Measurements from ENCODE around the gene RNLS.

RNLS gene

DNA sequence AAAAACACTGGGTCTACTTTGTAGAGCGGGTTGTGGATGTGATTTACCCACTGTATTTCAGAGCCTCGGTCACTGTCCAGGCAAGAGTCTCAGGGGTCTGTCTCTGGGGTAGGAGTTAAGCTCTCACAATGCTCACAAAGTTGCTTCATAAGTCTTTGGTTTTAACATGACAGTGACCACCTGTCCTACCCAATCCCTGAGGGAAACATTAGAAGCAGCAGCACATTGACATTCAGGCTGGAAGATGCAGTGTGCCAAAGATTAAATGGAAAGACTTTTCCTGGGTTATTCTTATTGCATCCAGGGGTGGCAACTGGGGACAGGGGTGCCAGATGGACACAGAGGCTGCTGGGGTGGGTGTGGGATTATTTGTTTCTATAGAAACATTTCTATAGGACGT lies 330.0 kb downstream of the RNLS start:
- Mint-ChIP-seq H3K4me3 (no peak overlapping the region), H3K27ac (no peak overlapping the region), H3K36me3 (ENCODE audit: insufficient read depth) (no peaks in the 10 kb centered on the region), H3K27me3 (no peaks in the 10 kb centered on the region), H3K4me1 (ENCODE audit: low read depth in 2 of 2) (peaks cover 0 to 4% of the 10 kb centered on the region in 2 donors), H3K9me3 (no peaks in the 10 kb centered on the region)
- no peak for ATAC-seq (replicated peaks)
- DNase-seq: no peak

DNA sequence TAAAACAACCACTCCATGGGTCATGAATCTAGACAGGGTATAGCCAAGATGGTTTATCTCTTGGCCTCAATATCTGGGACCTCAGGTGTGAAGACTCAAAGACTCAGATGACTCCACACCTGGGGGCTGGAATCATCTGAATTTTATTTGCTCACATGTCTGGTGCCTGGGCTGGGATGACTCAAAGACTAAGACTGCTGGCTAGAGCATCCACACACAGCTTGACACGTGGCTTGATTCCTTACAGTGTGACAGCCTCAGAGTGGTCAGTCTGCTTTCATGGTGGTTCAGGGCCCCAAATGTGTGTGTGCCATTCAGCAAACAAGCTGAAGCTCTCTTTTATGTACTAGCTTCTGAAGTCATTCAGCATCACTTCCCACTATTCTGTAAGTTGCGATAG lies 333.7 kb downstream of the RNLS start:
- H3K4me3 Mint-ChIP-seq: no peak overlapping the region
- no peak overlapping the region for H3K27ac Mint-ChIP-seq
- no peaks in the 10 kb centered on the region for H3K36me3 Mint-ChIP-seq (ENCODE audit: insufficient read depth)
- ATAC-seq (replicated peaks): no peak
- no peak for DNase-seq
- H3K9me3 Mint-ChIP-seq: no peaks in the 10 kb centered on the region
- H3K27me3 Mint-ChIP-seq: no peaks in the 10 kb centered on the region
- H3K4me1 Mint-ChIP-seq (ENCODE audit: low read depth in 2 of 2): peaks cover 7 to 11% of the 10 kb centered on the region in 2 donors

DNA sequence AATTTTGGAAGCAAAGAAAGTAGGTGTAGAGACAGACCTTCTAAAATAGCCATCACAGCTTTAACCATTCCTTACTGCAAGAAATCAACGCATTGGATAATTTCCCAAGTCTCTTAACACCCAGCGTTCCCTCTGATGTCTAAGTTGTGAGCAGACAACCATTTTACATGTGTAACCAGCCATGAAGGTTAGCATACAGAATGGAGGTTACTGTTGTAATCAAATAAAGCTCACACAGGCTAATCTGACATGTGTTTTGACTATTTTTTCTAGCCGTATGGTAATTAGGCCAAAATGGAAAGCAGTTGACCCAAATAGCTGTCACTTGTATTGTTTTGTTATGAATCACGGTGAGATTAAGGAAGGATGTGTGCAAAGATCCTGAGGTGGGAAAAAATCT lies 336.4 kb downstream of the RNLS start:
- no peak for DNase-seq
- peaks cover 7% of the 10 kb centered on the region in 2 donors for H3K4me1 Mint-ChIP-seq (ENCODE audit: low read depth in 2 of 2)
- no peak overlapping the region for H3K4me3 Mint-ChIP-seq
- ATAC-seq (replicated peaks): no peak
- H3K27me3 Mint-ChIP-seq: peaks cover 0 to 6% of the 10 kb centered on the region in 2 donors
- no peaks in the 10 kb centered on the region for H3K36me3 Mint-ChIP-seq (ENCODE audit: insufficient read depth)
- H3K27ac Mint-ChIP-seq: no peak overlapping the region
- H3K9me3 Mint-ChIP-seq: no peaks in the 10 kb centered on the region

DNA sequence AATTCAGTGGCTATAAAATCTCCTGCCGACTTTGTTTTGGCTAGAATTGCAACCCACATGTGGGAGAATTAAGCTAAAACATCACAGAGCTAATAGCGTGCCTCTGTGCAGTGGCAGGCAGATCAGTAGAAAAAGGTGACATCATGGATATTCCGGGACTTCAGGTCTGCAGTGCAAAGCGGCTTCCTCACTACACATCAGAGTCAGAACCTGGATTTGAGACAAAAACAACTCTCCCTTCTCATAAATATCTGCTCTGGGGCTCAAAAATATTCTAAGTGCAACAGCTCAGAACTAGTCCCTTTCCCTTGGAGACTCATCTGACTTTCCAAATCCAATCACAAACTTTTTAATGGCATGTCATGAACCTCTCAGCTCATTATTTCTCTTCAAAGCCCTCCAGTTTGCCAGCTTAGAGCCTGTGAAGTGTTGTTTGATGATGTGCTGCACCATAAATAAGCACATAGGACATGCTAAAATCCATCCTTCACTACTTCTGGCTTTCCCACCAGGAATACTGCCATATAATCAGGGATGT lies 337.1 kb downstream of the RNLS start:
- Mint-ChIP-seq H3K9me3 (no peaks in the 10 kb centered on the region), H3K27me3 (peaks cover 0 to 6% of the 10 kb centered on the region in 2 donors), H3K4me3 (no peak overlapping the region), H3K4me1 (ENCODE audit: low read depth in 2 of 2) (peaks cover 7% of the 10 kb centered on the region in 2 donors), H3K36me3 (ENCODE audit: insufficient read depth) (no peaks in the 10 kb centered on the region), H3K27ac (no peak overlapping the region)
- no peak for ATAC-seq (replicated peaks)
- no peak for DNase-seq

DNA sequence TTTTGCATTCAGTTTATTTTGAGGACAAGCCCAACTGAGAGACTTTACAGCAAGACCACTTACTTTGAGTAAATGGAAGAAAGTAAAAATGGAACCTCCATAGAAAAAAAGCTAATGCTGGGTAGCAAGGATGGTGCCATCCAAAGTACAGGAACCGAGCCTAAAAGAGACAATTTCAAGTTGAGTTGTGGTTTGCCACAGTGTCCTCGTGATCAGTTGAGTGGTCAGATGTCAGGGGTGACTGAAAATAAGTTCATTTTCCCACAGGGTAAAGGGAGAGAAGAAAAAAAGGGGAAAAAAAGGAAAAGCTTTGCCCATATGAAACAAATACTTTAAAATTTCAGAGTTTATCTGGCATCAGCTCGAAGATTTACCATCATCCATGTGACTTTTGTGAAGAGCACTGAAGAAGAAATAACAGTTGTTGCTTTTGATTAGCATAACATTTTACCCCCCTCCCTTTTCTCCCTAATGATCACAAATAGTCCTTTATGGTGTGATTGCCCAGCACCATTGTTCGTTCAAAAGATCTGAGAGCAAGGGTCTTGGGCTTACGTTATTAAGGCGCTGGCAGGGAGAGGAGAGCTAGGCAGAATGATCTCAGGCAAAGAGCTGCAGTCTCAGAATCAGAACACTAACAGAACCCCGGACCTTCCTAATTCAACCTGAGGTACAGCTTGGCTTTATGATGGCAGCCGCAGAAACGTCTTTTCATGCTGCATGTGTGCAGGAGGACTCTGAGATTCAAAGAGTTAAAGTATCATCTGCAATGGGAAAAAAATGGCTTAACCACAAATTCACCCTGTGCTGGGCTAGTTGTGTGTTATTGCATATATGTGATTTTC lies 338.1 kb downstream of the RNLS start:
- Mint-ChIP-seq H3K27ac (no peak overlapping the region), H3K27me3 (peaks cover 0 to 6% of the 10 kb centered on the region in 2 donors), H3K4me3 (no peak overlapping the region), H3K9me3 (no peaks in the 10 kb centered on the region), H3K4me1 (ENCODE audit: low read depth in 2 of 2) (peaks cover 7% of the 10 kb centered on the region in 2 donors), H3K36me3 (ENCODE audit: insufficient read depth) (no peaks in the 10 kb centered on the region)
- ATAC-seq (replicated peaks) (no peak), DNase-seq (no peak)

DNA sequence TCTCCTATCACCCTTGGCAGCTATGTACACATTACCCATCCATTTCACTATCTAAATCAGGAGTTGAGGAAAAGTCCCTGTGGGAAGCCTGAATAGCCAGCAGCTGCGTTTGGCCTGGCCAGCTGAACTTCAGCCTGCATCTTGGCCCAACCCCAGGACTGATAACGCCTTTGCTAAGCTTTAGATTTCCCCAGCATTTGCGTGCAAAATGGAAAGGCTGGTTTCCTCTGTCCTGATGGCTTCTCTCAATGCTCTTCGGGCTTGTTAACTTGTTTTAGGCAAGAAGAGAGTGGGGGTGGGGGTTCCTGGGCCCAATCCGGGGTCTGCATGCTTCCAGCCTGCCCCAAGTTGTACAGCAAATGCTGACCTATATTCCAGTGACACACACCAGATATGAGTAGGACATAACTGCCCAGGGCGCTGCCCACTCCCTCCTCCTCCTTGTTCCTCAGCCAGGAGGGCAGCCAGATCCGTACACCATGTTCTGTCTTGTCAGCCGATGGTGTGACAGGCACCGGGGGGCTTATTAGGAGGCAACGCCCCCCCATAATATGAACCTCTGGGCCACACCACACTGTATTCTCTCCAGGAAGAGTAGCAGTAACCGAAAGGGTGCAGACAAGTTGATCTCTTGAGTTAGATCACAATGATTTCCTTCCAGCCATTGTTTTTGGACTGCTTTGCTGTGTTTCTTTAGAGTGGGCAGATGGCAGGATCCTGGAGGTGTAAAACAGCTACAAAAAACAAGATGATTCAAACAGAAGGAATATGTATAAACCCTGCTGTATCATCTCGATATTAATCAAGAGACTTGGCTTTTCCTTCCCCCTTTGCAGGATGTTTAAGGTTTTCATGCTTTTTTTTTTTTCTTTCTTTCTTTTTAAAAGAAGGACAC lies 339.0 kb downstream of the RNLS start:
- no peak overlapping the region for H3K27ac Mint-ChIP-seq
- peaks cover 0 to 6% of the 10 kb centered on the region in 2 donors for H3K27me3 Mint-ChIP-seq
- no peak for DNase-seq
- ATAC-seq (replicated peaks): no peak
- no peaks in the 10 kb centered on the region for H3K9me3 Mint-ChIP-seq
- no peaks in the 10 kb centered on the region for H3K36me3 Mint-ChIP-seq (ENCODE audit: insufficient read depth)
- peaks cover 7% of the 10 kb centered on the region in 2 donors for H3K4me1 Mint-ChIP-seq (ENCODE audit: low read depth in 2 of 2)
- no peak overlapping the region for H3K4me3 Mint-ChIP-seq

DNA sequence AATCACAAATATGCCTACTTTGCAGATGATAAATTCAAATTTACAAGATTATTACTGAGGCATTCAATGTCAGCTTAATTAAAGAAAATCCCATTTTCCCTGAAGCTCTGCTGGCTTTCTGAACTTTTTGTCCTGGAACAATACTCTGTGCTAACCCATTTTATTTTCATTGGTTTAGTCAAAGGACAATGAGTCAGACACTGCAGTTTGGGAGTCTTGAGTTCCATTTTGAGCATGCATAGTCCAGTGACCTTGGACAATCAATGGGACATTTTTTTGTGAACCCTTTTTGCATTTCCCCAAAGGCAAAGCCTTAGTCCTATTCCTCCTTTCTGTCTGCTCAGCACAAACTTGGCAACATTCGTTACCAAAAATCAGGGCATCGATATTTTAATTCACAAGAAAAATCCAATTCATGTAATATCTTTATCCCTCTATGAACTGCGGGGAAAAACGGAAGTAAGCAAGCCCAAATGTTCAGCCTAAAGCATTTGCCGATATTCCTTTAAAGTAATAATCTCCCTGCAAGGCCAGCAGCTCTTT lies 339.8 kb downstream of the RNLS start:
- no peaks in the 10 kb centered on the region for H3K9me3 Mint-ChIP-seq
- peaks cover 7% of the 10 kb centered on the region in 2 donors for H3K4me1 Mint-ChIP-seq (ENCODE audit: low read depth in 2 of 2)
- H3K27me3 Mint-ChIP-seq: peaks cover 0 to 6% of the 10 kb centered on the region in 2 donors
- H3K4me3 Mint-ChIP-seq: no peak overlapping the region
- ATAC-seq (replicated peaks): no peak
- no peaks in the 10 kb centered on the region for H3K36me3 Mint-ChIP-seq (ENCODE audit: insufficient read depth)
- no peak overlapping the region for H3K27ac Mint-ChIP-seq
- no peak for DNase-seq

DNA sequence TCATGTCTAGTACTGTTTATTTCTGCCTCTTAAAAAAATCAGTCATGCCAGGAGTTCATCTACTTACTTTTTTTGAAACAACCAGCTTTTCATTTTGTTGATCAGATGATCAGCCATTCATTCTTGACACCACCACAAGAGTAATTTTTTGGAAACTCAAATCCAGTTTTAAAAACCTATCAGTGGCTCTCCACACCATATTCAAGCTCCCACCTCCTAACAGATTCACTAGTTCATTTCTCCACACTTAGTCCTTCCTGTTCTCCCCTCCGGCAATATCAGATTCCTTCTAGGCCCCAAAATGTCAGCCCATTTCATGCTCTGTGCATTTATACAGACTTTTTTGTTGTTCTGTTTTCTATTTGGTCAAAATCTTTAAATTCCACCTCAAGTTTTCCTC lies 341.6 kb downstream of the RNLS start:
- DNase-seq (no peak), ATAC-seq (replicated peaks) (no peak)
- peaks cover 4 to 7% of the 10 kb centered on the region in 2 donors for H3K4me1 Mint-ChIP-seq (ENCODE audit: low read depth in 2 of 2)
- peaks cover 0 to 6% of the 10 kb centered on the region in 2 donors for H3K27me3 Mint-ChIP-seq
- H3K9me3 Mint-ChIP-seq: no peaks in the 10 kb centered on the region
- H3K4me3 Mint-ChIP-seq: no peak overlapping the region
- H3K27ac Mint-ChIP-seq: no peak overlapping the region
- H3K36me3 Mint-ChIP-seq (ENCODE audit: insufficient read depth): no peaks in the 10 kb centered on the region

DNA sequence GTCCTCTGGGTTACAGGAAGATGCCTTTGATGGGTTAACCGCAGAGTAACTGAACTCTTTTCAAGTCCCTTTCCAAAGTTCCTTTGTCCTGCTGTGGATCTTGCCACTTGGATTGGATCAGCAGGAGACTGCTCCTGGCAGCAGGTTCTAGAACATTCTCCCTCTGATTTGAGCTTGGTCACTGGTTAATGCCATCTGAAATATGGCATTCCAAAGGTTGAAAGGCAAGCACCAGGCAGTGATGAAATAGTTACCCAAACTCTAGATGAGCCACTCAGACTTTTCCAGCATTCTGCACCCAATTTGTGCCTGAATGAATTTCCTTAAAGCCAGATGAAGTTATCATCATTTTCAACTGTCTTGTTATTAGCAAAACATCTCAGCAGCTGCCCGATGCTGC lies 343.9 kb downstream of the RNLS start:
- no peak for ATAC-seq (replicated peaks)
- H3K4me1 Mint-ChIP-seq (ENCODE audit: low read depth in 2 of 2): no peaks in the 10 kb centered on the region

DNA sequence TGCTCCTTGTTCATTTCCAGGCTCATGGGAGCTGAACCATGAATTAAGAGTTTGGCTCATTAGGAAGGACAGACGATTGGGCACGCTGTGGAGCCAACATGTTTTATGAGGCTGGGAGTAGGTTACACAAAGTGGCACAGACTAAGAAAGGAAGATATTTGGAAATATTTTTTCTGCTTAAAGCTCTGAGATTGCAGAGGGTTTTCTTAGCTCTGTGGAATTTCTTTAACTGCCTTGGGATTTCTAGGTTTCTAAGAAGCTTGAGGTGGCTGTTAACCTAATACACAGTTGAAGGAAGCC lies 344.6 kb downstream of the RNLS start:
- peaks cover 0 to 2% of the 10 kb centered on the region in 2 donors for H3K9me3 Mint-ChIP-seq
- ATAC-seq (replicated peaks) (no peak), DNase-seq (no peak)
- H3K27me3 Mint-ChIP-seq: peaks cover 0 to 6% of the 10 kb centered on the region in 2 donors
- H3K4me3 Mint-ChIP-seq: no peak overlapping the region
- H3K36me3 Mint-ChIP-seq (ENCODE audit: insufficient read depth): no peaks in the 10 kb centered on the region
- H3K27ac Mint-ChIP-seq: no peak overlapping the region
- no peaks in the 10 kb centered on the region for H3K4me1 Mint-ChIP-seq (ENCODE audit: low read depth in 2 of 2)

More for the DNA sequence above, 343.9 kb downstream of the RNLS start:
- no peak overlapping the region for H3K27ac Mint-ChIP-seq
- no peak overlapping the region for H3K4me3 Mint-ChIP-seq
- peaks cover 0 to 6% of the 10 kb centered on the region in 2 donors for H3K27me3 Mint-ChIP-seq
- H3K36me3 Mint-ChIP-seq (ENCODE audit: insufficient read depth): no peaks in the 10 kb centered on the region
- H3K9me3 Mint-ChIP-seq: no peaks in the 10 kb centered on the region
- DNase-seq: no peak

DNA sequence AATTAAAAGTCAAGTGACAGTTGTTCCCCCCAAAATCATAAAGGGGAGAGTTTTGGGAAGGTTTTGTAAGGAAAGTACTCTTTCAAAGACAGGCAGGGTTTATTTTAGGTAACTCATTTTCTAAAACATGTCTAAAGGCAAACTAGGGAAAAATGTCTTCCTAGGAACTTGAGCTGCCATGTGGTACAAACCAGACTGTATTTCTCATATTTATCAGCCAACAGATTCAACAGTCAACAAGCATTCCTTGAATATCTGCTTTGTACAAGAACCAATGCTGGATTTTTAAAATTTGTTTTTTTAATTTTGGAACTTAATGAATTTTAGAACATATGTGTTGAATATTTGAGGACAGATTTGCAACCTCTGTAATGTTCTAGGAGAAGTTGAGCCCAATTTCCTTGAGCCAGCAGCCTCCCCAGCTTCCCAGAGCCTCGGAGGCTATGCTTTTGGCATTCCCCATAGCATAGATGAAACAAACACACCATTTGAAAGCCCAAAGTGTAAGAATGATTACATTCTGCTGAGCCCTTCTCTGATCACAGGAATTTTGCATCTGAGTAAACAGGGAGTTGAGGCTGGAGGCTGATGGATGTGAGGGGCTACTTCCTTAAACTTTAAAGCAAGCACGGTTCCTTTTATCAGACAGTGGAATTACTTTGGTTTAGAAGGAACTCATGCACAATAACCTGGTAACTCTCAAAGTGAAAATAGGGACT lies 345.1 kb downstream of the RNLS start:
- H3K27ac Mint-ChIP-seq: no peak overlapping the region
- ATAC-seq (replicated peaks) (no peak), DNase-seq (no peak)
- H3K4me3 Mint-ChIP-seq: no peak overlapping the region
- H3K27me3 Mint-ChIP-seq: peaks cover 0 to 6% of the 10 kb centered on the region in 2 donors
- H3K4me1 Mint-ChIP-seq (ENCODE audit: low read depth in 2 of 2): no peaks in the 10 kb centered on the region
- H3K9me3 Mint-ChIP-seq: peaks cover 0 to 2% of the 10 kb centered on the region in 2 donors
- no peaks in the 10 kb centered on the region for H3K36me3 Mint-ChIP-seq (ENCODE audit: insufficient read depth)

DNA sequence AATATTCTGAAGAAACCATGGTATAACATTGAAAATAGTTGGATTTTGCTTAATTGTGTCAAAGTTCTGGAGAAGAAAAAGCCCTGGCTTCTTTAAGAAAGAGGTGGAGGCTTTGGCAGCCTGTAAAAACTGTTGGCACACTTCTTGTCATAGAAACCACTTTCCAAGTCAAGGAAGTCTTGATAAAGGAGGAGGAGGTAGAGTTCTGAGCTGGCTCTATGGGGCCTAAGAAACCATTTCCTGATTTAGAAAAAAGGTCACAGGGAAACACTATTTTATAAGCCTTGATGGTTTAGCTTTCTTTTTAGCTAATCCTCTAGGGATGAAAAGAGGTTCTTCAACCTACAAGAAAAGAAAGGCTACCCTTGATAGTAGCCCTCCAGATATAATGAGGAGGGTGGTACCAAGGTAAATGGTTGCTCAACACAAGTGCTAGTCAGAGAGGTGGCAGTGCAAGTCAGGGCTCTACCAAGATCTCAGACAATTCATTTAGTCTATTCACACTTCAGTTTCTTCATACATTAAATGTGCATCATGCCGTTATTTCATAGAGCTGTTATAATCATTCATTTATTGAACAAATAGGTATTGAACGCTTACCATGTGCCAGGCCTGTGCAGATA lies 346.9 kb downstream of the RNLS start:
- DNase-seq (no peak), ATAC-seq (replicated peaks) (no peak)
- H3K4me1 Mint-ChIP-seq (ENCODE audit: low read depth in 2 of 2): no peaks in the 10 kb centered on the region
- H3K9me3 Mint-ChIP-seq: peaks cover 0 to 2% of the 10 kb centered on the region in 2 donors
- H3K4me3 Mint-ChIP-seq: no peak overlapping the region
- H3K36me3 Mint-ChIP-seq (ENCODE audit: insufficient read depth): no peaks in the 10 kb centered on the region
- H3K27ac Mint-ChIP-seq: no peak overlapping the region
- no peaks in the 10 kb centered on the region for H3K27me3 Mint-ChIP-seq

DNA sequence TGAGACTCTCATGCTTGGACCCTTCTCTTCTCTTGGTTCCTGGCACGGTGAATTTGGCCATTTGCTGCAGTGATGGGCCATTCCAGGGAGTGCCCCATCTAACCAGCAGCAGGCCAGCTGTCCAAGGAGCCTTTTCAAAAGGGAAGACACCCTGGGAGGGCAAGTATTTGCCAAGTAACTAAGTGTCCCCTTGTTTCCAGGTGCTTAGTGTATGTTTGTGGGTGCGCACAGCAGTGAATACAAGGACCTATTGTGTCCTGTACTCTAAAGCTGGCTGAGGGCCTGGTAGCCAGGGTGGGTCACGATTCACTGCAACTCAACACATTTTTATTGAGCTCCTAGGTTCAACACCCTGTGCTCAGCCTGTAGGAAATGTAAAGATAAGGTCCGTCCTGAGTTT lies 348.8 kb downstream of the RNLS start:
- Mint-ChIP-seq H3K27ac (no peak overlapping the region), H3K9me3 (peaks cover 0 to 2% of the 10 kb centered on the region in 2 donors), H3K27me3 (no peaks in the 10 kb centered on the region), H3K4me3 (no peak overlapping the region), H3K4me1 (ENCODE audit: low read depth in 2 of 2) (no peaks in the 10 kb centered on the region), H3K36me3 (ENCODE audit: insufficient read depth) (no peaks in the 10 kb centered on the region)
- DNase-seq (no peak), ATAC-seq (replicated peaks) (no peak)

Measured in effector memory CD8-positive, alpha-beta T cell (primary cell).